ENCODE results near the gene BLOC1S1.
A peak's percentile ranks its signal among the peaks of the same experiment; 100 is the strongest.

The BLOC1S1 gene

DNA sequence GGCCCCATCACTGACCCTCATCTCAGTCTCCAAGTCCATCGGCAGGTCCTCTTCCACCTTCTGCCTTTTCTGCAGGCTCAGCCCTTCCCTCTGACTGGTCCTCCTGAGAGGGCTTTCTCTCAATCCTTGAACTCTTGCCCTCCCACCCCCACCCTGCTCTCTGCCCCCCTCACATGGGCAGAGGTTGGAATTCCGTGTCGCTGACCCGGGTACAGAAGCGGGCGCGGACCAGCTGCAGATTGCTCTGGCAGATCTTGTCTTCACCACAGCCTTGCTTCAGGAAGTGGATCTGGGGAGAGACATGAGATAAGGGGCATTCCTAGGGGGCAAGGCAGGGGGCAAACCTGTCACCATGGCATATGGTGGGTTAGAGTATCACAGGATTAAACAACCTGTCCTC is 20.5 kb upstream of the BLOC1S1 start:
- no peak for DNase-seq

DNA sequence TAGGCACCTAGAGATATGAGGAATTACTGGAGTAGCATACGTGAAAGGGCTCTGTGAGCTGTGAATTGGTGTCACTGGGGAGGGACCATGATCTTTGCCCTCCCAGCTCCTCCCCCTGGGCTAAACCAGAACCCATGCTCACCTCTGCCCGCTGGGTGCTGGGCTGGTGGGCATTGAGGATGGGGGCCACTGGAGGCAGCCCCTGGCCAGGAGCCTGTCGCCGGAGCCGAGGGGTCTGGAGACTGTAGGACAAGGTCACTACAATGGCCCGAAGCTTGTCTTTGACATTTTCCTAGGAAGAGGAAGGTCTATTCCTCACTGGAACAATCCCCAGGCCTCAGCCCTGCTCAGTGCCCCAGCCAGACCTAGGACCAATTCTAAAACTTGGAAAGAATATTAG is 19.7 kb upstream of the BLOC1S1 start:
- DNase-seq = no peak

DNA sequence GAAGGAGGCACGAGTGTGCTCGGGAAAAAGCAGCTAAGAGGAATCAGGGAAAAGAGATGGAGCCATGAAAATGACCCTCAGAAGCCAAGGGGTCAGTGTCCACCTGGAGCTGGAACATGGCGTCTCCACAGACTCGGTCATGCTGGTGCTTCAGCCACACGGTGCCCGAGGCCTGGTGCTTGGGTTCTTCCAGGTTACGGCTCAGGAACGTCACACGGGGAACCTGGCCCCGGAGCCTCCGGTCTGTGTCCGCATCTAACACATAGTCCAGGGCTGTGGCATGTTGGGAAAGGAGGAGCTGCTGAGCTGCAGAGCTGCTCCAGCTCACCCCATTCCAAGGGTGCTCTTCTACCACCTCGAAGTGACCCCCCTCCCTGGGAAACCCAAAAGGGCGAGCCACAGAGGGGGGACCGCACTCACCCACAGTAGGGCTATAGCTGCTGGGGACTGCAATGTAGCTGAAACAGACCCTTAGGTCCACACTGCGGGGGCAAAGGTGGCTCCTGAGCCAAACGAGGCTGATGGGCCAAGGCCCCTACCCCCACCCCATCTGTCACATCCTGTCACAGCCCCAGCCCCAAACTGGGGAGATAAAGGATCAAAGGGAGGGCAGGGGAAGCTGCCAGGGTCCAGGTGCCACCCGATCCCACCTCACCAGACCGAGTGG is 18.9 kb upstream of the BLOC1S1 start:
- DNase-seq = no peak

DNA sequence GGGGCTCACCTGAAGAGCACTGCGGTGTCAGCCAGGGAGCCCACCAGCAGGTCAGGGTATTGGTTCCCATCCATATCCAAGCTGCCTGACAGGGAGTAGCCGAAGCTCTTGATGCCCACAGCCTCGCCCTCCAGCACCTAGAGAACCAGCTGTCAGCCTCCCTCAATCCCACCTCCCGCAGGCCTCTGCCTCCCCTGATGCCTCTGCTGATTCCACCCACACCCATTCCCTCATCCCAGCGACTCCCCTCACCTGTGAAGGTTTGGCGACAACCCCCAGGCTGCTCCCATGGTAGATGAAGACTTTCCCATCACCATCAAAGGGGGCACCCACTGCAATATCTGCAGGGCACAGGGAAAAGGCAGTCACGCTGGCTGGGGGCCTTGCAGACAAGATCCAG is 18.2 kb upstream of the BLOC1S1 start:
- DNase-seq = no peak

DNA sequence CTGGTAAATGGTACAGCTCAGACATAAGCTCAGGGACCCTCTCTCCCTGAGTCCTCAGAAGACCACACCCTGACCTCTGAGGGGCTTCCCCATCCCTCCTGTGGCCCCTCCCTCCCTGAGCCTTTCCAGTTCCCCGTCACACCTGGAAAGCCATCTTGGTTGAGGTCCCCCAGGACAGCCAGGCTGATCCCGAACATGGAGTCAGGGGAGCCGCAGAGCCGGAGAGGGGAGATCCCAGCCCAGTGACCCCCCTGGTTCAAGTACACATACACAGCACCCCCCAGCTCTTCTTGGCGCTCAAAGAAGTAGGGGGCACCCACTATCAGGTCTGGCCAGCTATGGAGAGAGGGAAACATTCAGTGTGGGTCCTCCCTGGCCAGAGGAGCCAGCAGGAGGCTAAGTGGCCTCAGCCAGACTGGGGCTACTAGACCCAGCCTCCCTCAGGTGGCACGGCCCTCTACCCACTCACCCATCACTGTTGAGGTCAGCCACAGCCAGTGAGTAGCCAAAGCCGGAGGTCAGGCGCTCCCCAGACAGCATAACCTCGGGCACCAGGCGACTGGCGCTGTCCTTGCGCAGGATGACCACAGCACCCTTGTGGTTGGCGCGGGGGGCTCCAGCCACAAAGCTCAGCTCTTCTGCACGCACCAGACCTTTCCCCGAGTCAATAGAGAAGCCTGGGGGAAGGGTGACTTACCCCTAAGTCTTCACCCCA is 17.4 kb upstream of the BLOC1S1 start:
- no peak for DNase-seq

DNA sequence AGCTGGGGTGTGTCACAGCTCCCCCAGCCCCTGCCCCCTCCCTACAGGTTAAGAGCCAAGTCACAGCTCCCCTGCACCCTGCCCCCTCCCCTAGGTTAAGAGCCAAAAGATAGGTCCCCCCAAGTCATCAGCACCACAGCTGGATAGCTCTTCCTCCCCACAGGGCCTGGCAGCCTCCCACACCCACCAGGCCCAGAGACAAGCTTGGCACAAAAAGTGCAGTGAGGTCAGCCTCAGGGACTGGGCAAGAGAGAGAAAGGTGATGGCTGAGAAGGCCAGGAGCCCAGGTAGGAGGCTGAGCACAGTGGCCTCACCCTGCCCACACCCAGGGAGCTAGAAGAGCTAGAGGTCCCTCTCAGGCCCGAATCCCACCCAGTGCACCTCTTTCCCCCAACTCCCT is 16.9 kb upstream of the BLOC1S1 start:
- no peak for DNase-seq

DNA sequence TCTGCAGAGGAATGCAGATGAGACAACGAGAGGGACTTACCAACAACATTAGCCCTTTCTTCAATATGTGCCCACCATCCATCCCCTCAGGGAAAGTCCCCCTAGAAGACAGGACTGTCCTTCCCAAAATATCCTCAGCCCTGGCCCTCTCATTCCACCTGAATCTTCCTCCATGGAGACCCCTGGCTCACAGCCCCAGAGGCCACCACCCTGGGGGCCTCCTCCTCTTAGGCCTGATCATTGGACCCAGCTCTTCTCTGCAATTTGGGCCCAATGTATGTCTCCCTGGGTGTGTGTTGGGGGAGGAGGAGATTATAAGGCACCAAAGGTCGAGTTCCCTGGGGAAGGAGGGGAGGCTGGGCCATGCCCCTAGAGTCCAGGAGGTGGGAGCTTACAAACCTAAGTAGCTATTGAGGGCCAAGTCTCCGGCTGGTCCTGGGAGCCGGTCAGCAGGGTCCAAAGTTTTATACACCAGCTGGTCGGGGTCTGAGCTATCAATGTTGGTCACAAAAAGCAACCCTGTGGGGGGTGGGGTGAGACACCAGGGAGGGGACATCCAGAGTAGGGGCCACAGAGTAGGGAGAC is 16.3 kb upstream of the BLOC1S1 start:
- DNase-seq = no peak

DNA sequence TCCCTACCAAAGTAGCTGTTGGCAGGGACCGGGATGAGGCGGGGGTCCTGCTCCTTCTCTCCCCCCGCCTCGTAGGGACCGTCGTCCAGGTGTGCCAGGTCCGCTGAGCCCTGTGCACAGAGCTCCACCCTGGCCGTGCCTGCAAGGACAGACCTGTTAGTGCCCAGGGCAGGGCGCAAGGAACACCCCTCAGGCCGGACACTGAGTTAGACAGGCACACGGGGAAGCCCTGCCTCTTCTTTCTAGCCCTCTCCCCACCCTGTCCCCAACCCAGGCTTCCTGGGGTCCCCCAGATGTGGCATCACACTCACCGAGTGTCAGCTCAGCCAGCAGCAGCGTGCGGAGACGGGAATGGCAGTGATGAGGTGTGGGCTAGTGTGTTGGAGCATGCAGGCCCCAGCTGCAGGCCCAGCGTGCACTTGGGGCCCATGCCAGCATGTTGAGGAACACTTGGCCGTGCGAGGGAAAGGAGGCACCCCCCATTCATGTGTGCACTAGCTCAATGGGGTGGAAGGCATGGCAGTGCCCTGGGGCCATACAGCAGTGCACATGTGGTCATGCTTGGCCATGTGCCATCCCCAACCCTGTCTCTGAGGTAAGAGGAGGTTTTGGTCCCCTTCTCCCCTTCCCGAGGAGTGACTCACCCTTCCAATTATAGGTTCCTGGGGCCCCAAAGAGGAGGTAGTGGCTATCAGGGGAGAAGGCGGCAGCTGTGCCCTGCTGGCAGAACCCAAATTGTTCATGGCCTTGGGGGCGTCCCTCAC is 15.4 kb upstream of the BLOC1S1 start:
- no peak for DNase-seq

DNA sequence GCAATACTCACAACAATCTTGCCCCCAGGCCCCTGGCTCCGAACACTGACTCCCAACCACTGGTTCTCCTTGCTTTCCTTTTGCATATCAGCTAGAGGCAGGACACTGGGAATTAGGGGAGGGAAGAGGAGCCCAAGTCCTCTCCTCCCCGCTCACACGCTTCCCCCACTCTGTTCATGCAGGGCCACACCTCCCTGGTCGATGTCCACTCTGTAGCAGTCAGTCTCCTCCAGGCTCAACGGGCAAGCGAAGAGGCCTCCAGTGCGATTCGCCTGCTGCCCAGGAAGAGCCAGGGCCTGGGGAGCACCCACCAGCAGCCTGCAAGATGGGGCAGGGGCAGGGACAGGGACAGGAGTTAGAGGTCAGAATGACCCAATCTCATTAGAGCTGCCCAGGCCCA is 13.0 kb upstream of the BLOC1S1 start:
- DNase-seq = no peak

DNA sequence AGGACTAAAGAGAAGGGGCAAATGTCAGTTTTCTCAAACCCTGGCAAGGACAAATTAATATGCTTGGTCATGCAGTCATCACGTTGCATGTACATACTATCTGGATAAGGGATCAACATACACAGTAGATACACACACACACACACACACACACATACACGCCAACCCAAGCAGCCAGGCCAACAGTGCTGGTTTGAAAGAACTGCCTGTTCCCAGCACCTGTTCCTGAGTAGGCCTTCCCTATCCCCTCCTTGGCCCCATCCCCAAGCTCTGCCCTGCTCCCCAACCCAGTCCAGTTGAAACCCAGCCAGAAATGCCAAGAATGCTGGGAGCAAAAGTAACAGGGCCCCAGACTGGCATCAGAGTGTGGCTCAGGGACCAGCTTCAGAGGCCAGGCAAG is 12.6 kb upstream of the BLOC1S1 start:
- DNase-seq = no peak

DNA sequence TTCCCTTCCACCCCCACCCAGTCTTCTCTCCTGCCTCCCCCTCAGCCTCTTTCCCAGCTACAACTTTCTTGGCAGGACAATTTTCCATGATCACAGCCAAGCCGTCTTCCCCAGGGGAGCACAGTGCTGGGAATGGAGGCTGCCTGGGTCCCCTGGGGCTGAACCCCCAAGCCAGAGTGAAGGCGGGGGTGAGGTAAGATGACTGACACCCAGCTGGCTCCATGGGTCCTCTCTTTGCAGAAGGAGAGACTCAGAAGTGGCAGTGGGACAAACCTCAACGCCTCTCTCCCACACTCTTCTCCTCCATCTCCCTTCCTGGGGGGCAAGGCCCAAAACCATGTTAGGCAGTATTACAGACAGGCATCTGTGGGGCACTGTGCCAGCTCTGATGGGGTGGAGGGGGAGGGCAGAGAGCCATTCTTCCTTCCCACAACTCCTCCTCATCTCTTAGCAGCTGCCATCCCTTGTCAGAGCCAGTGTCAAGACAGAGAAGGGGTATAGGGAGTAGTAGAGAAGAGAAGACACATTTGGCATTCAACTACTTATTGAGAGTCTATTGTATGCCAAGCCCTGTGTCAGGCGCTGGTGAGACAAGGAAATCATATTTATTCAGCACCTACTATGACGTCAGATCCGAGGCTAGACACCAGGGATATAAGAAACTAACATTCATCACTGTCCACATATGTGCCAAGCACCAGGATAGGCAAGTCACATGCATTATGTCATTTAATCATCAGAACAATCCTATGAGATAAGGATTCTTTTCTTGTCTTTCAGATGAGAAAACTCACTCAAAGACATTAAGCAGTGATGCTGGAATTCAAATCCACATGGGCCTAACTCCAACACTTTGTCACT is 11.7 kb upstream of the BLOC1S1 start:
- DNase-seq = no peak

DNA sequence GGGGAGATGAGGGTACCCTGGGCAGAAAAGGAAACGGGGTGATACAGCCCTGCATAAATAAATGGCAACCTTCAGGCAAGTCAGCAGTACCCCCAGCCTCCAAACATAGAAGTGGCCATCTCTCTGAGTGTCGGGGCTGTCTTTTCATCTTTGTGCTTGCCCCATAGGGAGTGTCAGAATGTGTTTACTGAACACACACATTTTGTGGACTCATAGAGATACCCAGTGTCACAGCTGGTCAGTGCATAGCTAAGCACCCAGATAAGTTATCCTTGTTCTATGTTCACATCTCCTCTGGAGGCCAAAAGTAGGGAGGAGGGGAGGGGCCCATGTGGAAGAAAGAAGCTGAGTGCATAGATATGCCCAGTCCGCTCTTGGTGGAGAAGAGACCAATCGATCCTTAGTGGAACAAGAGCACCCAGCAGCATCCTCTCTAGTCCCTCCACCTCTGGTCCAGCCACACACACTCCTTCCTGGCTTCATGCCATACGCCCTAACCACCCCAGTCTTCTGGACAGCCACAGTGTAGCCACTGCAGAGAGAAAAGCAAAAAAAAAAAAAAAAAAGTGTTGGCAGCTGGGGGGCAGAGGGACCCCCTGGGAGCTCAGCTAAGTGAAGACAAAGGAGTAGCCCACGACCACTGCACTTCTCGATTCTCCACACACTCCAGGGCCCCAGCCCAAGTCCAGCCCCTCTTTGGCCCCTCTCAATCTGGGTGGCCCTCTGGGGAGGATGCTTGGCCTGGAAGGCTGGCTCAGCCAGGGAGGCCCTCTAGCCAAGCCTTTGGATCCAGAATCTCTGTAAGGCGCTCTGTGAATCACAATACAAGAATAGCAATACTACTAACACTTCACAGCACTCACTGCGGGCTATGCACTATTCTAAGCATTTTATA is 10.8 kb upstream of the BLOC1S1 start:
- DNase-seq = no peak

DNA sequence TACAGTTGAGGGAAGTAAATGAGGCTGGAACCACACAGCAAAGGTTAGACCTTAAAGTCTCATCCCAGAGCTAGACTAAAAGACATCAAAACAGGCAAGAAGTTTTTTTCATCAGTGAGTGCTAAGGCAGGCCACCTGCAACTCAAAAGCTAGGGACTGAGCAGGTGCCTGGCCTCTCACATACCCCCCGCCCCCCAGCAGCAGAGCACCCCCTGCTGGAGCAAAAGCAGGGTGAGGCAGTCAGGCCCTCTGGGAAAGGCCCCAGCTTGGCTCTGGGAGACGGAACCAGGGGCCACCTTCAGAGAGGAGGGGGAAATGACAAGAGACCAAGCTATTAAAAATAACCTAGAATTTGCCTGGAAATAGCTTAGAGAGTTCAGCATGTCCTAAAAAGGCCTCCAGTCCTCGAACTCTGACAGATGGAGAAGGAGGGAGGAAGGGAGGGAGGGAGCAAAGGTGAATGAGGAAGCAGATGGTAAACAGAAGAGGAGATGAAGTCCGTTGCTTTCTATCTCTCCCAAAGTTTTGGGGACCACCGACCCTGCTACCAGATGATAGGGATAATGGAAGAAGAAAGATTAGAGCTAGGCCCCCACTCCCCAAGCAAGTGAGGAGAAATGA is 10.0 kb upstream of the BLOC1S1 start:
- DNase-seq = no peak

DNA sequence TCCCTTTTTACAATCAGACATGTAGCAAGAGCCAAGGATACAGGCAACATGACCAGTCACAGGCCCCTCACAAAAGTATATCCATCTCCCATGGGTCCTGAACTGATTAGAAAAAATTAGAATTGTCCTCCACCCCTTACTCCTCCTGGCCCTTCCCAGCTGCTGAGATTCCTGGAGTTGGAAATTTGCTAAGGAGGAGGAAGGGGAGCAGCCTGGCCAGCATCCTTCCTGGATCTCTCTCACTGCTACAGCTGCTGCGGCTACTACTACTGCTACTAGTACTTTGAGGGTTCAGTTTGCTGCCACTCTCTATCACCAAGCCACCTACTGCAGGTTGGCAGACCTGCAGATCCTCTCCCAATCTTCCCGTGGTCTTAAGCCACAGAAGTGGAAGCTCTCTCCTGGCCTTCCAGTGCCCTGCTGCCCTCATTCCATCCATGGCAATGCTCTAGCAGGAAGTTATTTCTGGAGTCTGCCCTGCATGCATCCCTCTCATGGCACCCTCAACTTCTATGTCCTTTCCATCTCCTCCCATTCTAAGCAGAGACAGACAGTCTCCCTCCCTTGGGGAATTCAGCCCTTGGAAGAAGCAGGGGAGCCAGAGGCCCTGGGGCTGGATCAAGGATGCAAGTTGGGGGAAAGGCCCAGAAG is 9.2 kb upstream of the BLOC1S1 start:
- no peak for DNase-seq

DNA sequence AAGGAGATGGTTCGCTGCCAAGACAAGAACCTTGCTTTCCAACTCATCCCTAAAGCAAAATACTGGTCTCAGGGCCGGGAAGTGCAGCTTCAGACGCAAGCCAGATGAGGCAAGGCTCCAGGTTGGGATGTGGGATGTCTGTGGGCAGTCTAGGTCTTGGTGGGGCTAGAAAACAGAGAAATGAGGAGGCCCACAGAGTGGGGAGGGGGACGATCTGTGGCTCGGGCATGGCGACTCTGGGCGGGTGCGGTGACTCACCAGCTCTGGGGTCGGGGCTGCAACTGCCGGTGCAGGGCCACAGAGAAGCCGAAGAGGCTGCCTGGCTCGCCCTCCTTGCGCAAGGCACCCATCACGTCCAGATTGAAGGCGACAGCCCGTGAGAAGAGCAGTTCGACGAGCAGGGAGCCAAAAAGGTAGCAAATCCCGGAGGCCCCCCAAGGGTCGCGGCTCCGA is 8.6 kb upstream of the BLOC1S1 start:
- no peak for DNase-seq

DNA sequence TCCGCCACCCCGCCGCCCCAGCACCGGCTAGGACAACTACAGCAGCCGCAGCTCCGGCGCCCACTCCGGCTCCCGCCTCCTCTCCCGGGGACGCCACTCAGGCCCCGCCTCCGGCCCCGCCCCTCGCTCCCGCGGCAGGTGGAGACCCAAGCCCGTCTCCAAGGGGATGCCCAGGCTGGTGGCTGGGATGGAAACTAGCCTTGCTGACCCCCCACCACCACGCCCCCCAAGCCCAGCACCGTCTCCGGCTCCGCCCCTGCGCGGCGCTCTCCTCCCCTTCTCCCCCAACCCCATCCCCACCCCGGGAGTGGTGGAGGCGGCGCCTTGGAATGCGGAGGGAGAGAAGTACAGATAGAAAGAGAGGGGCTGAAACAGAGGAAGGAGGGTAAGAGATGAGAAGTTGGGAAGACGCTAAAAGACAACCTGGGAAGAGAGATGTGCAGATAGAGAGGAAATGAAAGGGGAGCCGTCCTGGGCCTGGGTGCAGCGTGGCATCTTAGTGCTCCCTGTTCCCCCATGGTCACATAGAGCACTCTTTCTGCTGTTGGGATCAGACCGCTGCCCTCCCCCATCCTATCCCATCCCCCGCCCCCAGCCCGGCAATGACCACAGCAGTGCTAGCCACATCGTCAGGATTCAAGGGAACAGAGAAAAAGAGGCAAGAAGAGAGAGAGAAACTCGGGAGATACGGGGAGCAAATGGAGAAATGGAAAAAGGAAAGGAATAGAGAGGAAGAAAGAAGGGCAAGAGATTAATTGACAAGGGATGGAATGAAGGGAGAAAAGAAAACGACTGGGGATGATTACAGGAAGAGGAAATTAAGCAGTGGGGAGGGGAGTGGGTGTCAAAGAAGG is 7.8 kb upstream of the BLOC1S1 start, which contains the start of gene ITGA7:
TSS of gene ITGA7 (minus strand) at position 64 of the 854 bp plus-strand sequence. CDS start 222 bp downstream, outside the sequence.
- peak; percentile 81 for DNase-seq

DNA sequence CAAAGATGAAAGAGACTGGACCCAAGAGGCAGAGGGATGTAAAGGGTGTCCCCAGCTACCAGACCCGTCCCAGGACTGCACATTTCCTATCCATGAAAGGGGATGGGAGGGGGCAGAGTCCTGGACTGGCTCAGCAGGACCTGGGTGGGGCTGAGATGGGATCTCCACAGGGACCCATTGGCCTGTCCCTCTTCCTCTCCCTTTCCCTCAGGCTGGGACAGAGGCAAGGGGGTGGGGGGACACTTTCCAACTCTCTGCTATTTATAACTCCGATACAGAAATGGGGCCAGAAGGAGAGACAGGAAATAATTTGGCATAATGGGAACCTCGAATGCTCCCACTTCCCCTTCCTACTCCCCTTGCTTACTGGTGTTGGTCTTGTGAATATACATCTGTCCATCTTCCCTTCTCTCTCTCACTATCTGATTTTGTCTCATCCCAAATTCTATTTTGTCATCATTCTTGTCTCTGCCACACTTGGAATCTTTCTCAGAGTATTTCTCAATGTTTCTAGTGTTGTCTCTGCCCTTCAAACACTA is 7.1 kb upstream of the BLOC1S1 start:
- DNase-seq = no peak

DNA sequence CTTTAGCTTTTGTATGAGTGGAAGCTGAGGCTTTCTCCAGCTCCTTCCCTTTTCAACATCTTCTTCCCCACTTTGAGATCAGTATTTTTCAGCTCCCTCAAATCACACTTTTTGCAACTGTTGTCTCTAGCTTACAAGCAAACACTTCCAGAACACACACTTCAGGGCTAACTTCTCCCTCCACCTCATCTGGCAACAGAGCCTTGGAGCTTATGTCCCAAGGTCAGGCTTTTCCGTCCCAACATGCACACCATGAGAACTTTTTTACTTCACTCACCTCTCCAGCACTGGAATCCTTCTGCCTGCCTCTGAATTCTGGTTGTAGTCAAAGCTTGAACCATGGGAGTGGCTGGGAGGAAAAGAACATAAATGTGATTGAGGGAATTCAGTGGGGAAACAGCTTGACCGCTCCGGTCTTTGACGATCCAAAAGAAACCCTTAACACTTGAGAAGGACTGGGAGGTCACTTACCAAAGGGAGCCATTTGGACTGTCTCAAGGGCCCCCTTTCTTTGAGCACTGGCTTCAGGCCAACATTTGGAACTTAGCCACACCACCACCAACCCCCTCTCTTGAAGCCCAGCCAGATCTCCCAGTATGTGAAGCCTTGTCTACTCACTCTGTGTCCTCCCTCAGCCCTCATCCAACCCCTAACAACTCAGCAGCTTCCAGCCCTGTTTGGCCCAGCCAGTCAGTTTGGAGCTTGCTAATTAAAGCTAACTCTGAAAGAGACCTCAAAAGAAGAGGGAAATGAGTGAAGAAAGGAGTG is 3.9 kb upstream of the BLOC1S1 start:
- DNase-seq = no peak

Measured in stimulated activated CD8-positive, alpha-beta memory T cell treated with anti-CD3 and anti-CD28 coated beads, Interleukin-4, amount 100 ng/mL, for 48 hours (primary cell).